Breast epithelium (tissue), 3 donors: ENCODE measurements around the gene ZNF205.

Source experiments
- POLR2A ChIP-seq: fragments of 450-650 bp; IDR thresholded peaks from one replicate; pipeline ENCODE4 v1.6.1; 2016; ENCODE audit warnings: antibody characterized with exemption, mild to moderate bottlenecking, moderate library complexity
- POLR2AphosphoS5 ChIP-seq, 3 donors: sonication (generic); formaldehyde crosslinking; IDR thresholded peaks; one replicate each; pipeline ENCODE4 v1.6.1; 2017; ENCODE audit warnings: antibody characterized with exemption in 3 of 3
- TF ChIP-seq, protein P1 (sequence below), 3 donors: fragments of 450-650 bp; IDR thresholded peaks; one replicate each; pipeline ENCODE4 v1.5.1; 2016 to 2017; ENCODE audit warnings: antibody characterized with exemption in 3 of 3, mild to moderate bottlenecking in 3 of 3, moderate library complexity in 3 of 3

DNA sequence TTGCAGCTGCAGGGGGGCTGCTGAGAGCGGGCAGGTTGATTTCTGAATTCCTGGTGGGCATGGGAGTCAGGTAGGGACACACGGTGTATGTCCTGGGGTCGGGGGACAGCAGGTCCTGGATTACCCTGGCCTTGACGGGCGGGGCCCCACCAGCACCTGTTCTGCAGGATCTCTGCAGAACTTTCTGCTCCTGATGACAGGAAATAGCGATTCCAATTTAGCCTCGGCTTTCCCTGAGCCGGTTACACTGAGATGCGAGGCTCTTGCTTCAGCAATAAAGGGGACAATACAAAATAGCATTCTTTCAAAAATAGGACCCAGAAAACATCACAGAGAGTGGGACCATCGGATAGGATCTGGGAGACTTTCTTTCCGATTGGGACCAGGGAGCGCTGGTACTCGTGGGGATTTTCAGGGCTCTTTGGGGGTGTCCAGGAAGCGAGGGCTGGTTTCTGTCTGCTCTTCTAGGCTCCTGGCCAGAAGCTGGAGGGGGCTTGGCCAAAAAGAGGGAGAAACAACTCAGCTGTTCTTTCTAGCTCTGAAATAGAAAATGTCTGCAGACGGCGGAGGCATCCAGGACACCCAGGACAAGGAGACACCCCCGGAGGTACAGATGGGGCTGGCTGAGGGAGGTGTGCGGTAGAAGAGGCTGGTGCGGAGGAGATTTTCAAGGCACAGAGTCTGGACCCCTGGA lies 642 bp downstream of the ZNF205 start:
- no peak for TF ChIP-seq POLR2AphosphoS5 (IDR thresholded peaks at IDR 0.05)
- TF ChIP-seq, protein P1, sequence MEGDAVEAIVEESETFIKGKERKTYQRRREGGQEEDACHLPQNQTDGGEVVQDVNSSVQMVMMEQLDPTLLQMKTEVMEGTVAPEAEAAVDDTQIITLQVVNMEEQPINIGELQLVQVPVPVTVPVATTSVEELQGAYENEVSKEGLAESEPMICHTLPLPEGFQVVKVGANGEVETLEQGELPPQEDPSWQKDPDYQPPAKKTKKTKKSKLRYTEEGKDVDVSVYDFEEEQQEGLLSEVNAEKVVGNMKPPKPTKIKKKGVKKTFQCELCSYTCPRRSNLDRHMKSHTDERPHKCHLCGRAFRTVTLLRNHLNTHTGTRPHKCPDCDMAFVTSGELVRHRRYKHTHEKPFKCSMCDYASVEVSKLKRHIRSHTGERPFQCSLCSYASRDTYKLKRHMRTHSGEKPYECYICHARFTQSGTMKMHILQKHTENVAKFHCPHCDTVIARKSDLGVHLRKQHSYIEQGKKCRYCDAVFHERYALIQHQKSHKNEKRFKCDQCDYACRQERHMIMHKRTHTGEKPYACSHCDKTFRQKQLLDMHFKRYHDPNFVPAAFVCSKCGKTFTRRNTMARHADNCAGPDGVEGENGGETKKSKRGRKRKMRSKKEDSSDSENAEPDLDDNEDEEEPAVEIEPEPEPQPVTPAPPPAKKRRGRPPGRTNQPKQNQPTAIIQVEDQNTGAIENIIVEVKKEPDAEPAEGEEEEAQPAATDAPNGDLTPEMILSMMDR (IDR thresholded peaks at IDR 0.05), result no peak
- TF ChIP-seq POLR2A, result no peak
